Upper lobe of left lung (tissue), 6 donors: ENCODE results near the gene KCNS3. TPM values are rescaled to one million over a fixed set of nuclear protein-coding genes. Genes with fewer than 3 reads are reported as not detected.

ENCODE experiments used
- ATAC-seq, 2 donors: fragments of 200-7000 bp; cut with Tn5 transposase; one replicate each; pipeline ENCODE4 v1.9.1; 2022; ENCODE audit warnings: mild to moderate bottlenecking in 2 of 2, moderate library complexity in 2 of 2; ENCODE audit not compliant: low FRiP score in 2 of 2
- DNase-seq, 2 donors: peaks; one replicate each; pipeline ENCODE4 v3.0.0-alpha.2; 2019 to 2020
- H3K27ac ChIP-seq, 4 donors: fragments of 200-600 bp; sonication (generic); one replicate each; pipeline ENCODE4 v1.5.1; 2016 to 2019
- H3K27me3 ChIP-seq, 4 donors: fragments of 200-600 bp; sonication (generic); one replicate each; pipeline ENCODE4 v1.5.1; 2017 to 2019
- H3K36me3 ChIP-seq, 4 donors: fragments of 200-600 bp; sonication (generic); one replicate each; pipeline ENCODE4 v1.5.1; 2016 to 2019
- H3K4me1 ChIP-seq, 4 donors: fragments of 200-600 bp; sonication (generic); one replicate each; pipeline ENCODE4 v1.5.1; 2018 to 2019
- H3K4me3 ChIP-seq, 4 donors: fragments of 200-600 bp; sonication (generic); one replicate each; pipeline ENCODE4 v1.5.1; 2017 to 2019; ENCODE audit warnings: mild to moderate bottlenecking in 2 of 4, moderate library complexity in 1 of 4
- H3K9me3 ChIP-seq, 4 donors: fragments of 200-600 bp; sonication (generic); one replicate each; pipeline ENCODE4 v1.5.1; 2018 to 2019
- EP300 ChIP-seq, 4 donors: sonication (generic); formaldehyde crosslinking; IDR thresholded peaks; one replicate each; pipeline ENCODE4 v1.5.1; 2017; ENCODE audit warnings: antibody characterized with exemption in 4 of 4, control low read depth in 2 of 4
- POLR2A ChIP-seq, 4 donors: fragments of 450-650 bp; IDR thresholded peaks; one replicate each; pipeline ENCODE4 v1.5.1; 2016 to 2017; ENCODE audit warnings: antibody characterized with exemption in 4 of 4, mild to moderate bottlenecking in 2 of 4
- POLR2AphosphoS5 ChIP-seq, 2 donors: sonication (generic); formaldehyde crosslinking; IDR thresholded peaks; one replicate each; pipeline ENCODE4 v1.5.1; 2017; ENCODE audit warnings: antibody characterized with exemption in 2 of 2
- WGBS, 2 donors: methylation state at CpG; one replicate each; pipeline ENCODE4 v1.1.5; 2017 to 2018; 5-methylcytosine and 5-hydroxymethylcytosine counted together
- total RNA-seq, 6 donors: library from RNA; depleted of rRNA in 4 of 6; stranded (reverse); fragments of >200 nt in 4 of 6; gene quantifications; one replicate each; pipeline versions ENCODE4 v1.1.0 to v1.2.1, GENCODE V29; 2016 to 2021
- TF ChIP-seq, protein P1 (sequence below), 6 experiments: fragments of 450-650 bp in 4 of 6; fragments of 200-600 bp in 2 of 6; sonication (generic) in 2 of 6; IDR thresholded peaks; one replicate each; pipeline ENCODE4 v1.5.1; 2016 to 2019; ENCODE audit warnings: antibody characterized with exemption in 6 of 6
- donor health status: DM: no; HTN: no; CAD: no; lungs with moderate emphysema.
- donor health status: DM: no; HTN: yes; CAD: no; lungs with severe emphysema.

Gene KCNS3
- total RNA-seq, 6 donors from 2014 or later = 34.2 to 110 (median 48.8) TPM

DNA sequence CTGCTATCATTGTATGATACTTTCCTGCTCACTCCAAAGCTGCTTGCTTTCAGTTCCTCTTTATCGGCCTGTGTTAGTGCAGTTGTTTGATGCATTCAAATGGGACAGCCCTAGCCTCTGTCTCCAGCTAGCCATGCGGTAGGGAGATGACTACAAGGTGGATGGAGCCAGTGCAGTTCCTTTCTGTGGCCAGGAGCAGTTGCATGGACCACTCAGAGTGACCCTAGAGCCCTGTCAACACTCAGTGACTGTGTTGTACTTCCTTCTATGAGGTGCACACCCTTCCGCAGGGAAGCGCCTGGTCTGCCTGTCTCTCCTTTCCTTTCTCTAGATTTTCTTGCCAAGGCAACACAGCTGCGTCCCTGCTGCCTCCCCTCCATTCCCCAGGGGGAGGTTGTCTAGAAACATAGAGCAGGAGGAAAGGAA, 33.8 kb downstream of the KCNS3 start:
- H3K9me3 ChIP-seq = no peaks in the 10 kb centered on the region
- no peak overlapping the region for H3K27ac ChIP-seq
- DNase-seq (no peak), ATAC-seq (peak in 1 of 2 donors; percentile 32)
- no peak for TF ChIP-seq POLR2A (IDR thresholded peaks at IDR 0.05)
- no peak for TF ChIP-seq POLR2AphosphoS5 (IDR thresholded peaks at IDR 0.05)
- TF ChIP-seq EP300 (IDR thresholded peaks at IDR 0.05) = no peak
- TF ChIP-seq, protein P1, sequence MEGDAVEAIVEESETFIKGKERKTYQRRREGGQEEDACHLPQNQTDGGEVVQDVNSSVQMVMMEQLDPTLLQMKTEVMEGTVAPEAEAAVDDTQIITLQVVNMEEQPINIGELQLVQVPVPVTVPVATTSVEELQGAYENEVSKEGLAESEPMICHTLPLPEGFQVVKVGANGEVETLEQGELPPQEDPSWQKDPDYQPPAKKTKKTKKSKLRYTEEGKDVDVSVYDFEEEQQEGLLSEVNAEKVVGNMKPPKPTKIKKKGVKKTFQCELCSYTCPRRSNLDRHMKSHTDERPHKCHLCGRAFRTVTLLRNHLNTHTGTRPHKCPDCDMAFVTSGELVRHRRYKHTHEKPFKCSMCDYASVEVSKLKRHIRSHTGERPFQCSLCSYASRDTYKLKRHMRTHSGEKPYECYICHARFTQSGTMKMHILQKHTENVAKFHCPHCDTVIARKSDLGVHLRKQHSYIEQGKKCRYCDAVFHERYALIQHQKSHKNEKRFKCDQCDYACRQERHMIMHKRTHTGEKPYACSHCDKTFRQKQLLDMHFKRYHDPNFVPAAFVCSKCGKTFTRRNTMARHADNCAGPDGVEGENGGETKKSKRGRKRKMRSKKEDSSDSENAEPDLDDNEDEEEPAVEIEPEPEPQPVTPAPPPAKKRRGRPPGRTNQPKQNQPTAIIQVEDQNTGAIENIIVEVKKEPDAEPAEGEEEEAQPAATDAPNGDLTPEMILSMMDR (IDR thresholded peaks at IDR 0.05) = no peak
- H3K4me3 ChIP-seq = no peak overlapping the region
- H3K4me1 ChIP-seq = peaks cover 8 to 13% (median 9%) of the 10 kb centered on the region in 4 donors
- H3K27me3 ChIP-seq = no peaks in the 10 kb centered on the region
- WGBS, 2 donors = 52 to 58% methylated on average over 5 of the region's 5 CpGs
- H3K36me3 ChIP-seq = no peaks in the 10 kb centered on the region

DNA sequence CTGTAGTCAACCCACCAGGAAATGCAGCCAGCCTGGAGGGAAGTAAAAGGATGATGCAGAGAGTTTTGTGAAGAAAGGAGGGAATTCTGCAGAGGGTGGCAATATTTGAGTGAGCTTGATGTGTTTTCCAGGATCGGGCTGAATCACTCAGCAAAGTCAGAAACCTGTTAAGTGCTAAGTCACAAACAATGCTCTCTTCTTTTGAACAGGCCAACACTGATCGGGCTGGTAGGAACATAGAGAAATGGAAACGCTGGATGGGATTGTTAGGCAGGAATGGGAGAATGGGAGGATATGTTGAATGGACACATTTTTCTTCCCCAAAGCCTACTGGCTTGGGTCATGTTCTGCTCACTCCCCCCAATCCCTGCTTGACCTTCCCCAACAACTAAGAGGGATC, 36.6 kb downstream of the KCNS3 start:
- H3K4me3 ChIP-seq = no peak overlapping the region
- H3K27me3 ChIP-seq = no peaks in the 10 kb centered on the region
- H3K9me3 ChIP-seq = no peaks in the 10 kb centered on the region
- peaks cover 0 to 3% (median 0%) of the 10 kb centered on the region in 4 donors for H3K36me3 ChIP-seq
- 25 to 45% methylated on average over 3 of the region's 3 CpGs for WGBS, 2 donors
- H3K27ac ChIP-seq = no peak overlapping the region
- ATAC-seq (no peak), DNase-seq (no peak)
- TF ChIP-seq POLR2A (IDR thresholded peaks at IDR 0.05) (no peak), POLR2AphosphoS5 (IDR thresholded peaks at IDR 0.05) (no peak), EP300 (IDR thresholded peaks at IDR 0.05) (no peak)
- TF ChIP-seq, protein P1 (IDR thresholded peaks at IDR 0.05) = no peak
- H3K4me1 ChIP-seq = peaks cover 8 to 13% (median 9%) of the 10 kb centered on the region in 4 donors

DNA sequence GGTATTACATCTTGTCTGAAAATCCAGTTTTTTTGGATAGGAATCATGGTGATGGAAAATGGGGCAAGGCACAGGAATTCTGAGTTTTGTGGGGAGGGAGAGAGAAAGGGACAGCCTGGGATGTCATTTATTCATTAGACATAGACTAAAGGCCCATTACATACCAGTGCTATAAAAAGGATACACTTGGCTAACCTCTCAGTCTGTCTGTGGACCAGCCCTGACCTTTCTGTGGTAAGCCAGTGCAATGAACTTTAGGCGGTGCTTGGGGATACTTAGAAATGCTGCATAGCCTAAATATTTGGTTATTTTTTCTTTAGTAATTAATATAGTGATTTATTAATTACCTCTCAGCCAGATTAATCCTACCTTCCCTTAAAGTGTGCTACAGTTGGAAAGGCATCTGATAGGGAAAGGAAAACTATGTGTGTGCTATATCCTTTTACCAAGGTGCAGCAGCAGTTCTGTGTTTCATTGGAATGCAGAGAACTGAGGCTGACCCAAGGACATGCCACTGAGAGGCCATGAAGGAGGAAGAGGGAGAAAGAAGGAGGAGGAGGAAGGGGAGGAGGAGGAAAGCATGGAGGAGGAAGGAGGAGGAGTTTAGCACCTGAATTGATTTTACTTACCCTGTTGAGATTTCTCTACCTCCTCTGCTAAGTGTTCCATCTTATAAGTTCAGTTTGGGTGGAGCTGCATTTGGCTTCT, 37.5 kb downstream of the KCNS3 start:
- Histone ChIP-seq H3K27me3 (no peaks in the 10 kb centered on the region), H3K4me1 (peaks cover 8 to 13% (median 9%) of the 10 kb centered on the region in 4 donors), H3K9me3 (no peaks in the 10 kb centered on the region), H3K36me3 (peaks cover 0 to 3% (median 0%) of the 10 kb centered on the region in 4 donors), H3K27ac (no peak overlapping the region), H3K4me3 (no peak overlapping the region)
- no peak for ATAC-seq
- WGBS, 2 donors = 68 to 72% methylated on average over 1 of the region's 1 CpG
- TF ChIP-seq POLR2A (IDR thresholded peaks at IDR 0.05) = no peak
- TF ChIP-seq, protein P1 (IDR thresholded peaks at IDR 0.05) = no peak
- TF ChIP-seq EP300 (IDR thresholded peaks at IDR 0.05) = no peak
- no peak for TF ChIP-seq POLR2AphosphoS5 (IDR thresholded peaks at IDR 0.05)
- no peak for DNase-seq

DNA sequence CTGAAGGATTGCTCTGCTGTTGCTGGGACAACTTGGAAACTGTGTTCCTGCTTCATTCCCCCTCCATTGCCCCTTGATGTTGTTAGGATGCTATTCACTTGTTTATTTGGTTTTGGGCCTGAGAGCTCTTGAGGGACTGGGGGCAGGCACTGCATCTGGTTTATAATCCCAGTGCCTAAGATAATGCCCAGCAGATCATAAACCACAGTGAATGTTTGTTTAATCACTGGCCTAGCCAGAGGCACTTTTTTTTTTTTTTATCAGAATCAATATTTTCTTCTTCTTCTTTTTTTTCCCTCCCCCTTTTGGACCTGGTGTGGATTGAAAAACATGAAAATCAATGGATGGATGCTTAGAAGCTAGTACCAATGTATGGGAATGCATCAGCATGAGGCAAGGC, 38.1 kb downstream of the KCNS3 start:
- no peak for DNase-seq
- Histone ChIP-seq H3K27me3 (no peaks in the 10 kb centered on the region), H3K4me3 (no peak overlapping the region), H3K27ac (no peak overlapping the region), H3K36me3 (peaks cover 0 to 3% (median 0%) of the 10 kb centered on the region in 4 donors), H3K9me3 (no peaks in the 10 kb centered on the region), H3K4me1 (peaks cover 8 to 13% (median 9%) of the 10 kb centered on the region in 4 donors)
- no peak for ATAC-seq
- TF ChIP-seq EP300 (IDR thresholded peaks at IDR 0.05) = no peak
- no peak for TF ChIP-seq POLR2A (IDR thresholded peaks at IDR 0.05)
- TF ChIP-seq, protein P1 (IDR thresholded peaks at IDR 0.05) = no peak
- TF ChIP-seq POLR2AphosphoS5 (IDR thresholded peaks at IDR 0.05) = no peak

DNA sequence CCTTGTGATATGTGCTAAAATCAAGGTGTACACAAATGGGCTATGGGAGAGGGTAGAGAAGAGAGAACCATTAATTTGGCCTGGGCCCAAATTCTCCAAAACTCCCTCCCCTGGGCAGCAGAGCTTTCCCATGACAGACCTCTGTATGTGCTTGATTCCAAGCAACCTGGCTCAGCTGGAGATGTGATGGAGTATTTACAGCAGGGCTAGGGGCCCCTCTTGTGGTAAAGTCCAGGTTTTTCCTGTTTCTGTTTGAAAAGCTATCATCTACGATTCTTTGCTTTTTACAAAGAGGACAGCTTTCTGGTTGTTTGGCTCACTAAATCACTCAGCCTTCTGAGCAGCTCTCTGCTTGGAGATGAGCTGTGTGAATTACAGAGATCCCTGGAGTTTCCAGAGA, 40.3 kb downstream of the KCNS3 start:
- ATAC-seq (no peak), DNase-seq (no peak)
- TF ChIP-seq, protein P1 (IDR thresholded peaks at IDR 0.05) = no peak
- no peak for TF ChIP-seq EP300 (IDR thresholded peaks at IDR 0.05)
- TF ChIP-seq POLR2A (IDR thresholded peaks at IDR 0.05) = no peak
- no peak for TF ChIP-seq POLR2AphosphoS5 (IDR thresholded peaks at IDR 0.05)
- no peak overlapping the region for H3K27ac ChIP-seq
- peaks cover 0 to 3% (median 0%) of the 10 kb centered on the region in 4 donors for H3K36me3 ChIP-seq
- no peaks in the 10 kb centered on the region for H3K9me3 ChIP-seq
- H3K4me1 ChIP-seq = peaks cover 0 to 13% (median 9%) of the 10 kb centered on the region in 4 donors
- no peaks in the 10 kb centered on the region for H3K27me3 ChIP-seq
- no peak overlapping the region for H3K4me3 ChIP-seq
- 31 to 35% methylated on average over 1 of the region's 1 CpG for WGBS, 2 donors
